HCT116 (cell line): ENCODE results near the gene NT5C1A.

Experiments used
- CBX3 ChIP-seq: IDR thresholded peaks from 2 replicates; pipeline ENCODE4 v1.6.1; 2012; ENCODE audit warnings: low read depth
- ELF1 ChIP-seq: IDR thresholded peaks from 2 replicates; pipeline ENCODE4 v1.6.1; 2012; ENCODE audit warnings: low read depth, borderline replicate concordance
- EZH2 ChIP-seq: fragments of 200-600 bp; sonication (generic); IDR thresholded peaks from 2 replicates; pipeline ENCODE4 v1.6.1; 2017; ENCODE audit warnings: antibody characterized with exemption, mixed run types
- EZH2phosphoT487 ChIP-seq: fragments of 200-600 bp; IDR thresholded peaks from 2 replicates; pipeline ENCODE4 v1.6.1; 2018; ENCODE audit warnings: antibody characterized with exemption, borderline replicate concordance
- FOSL1 ChIP-seq: IDR thresholded peaks from 2 replicates; pipeline ENCODE4 v1.6.1; 2012; ENCODE audit warnings: low read depth
- POLR2A ChIP-seq: IDR thresholded peaks from 2 replicates; pipeline ENCODE4 v1.7.0; 2011; ENCODE audit warnings: borderline replicate concordance; ENCODE audit not compliant: insufficient read depth, insufficient read length; ENCODE audit errors: extremely low read depth
- POLR2AphosphoS5 ChIP-seq: IDR thresholded peaks from 2 replicates; pipeline ENCODE4 v1.6.1; 2011; ENCODE audit warnings: mild to moderate bottlenecking, low read depth, low read length, moderate library complexity
- RAD21 ChIP-seq: IDR thresholded peaks from 2 replicates; pipeline ENCODE4 v1.6.1; 2012; ENCODE audit warnings: low read depth, mild to moderate bottlenecking
- REST ChIP-seq: IDR thresholded peaks from 2 replicates; pipeline ENCODE4 v1.6.1; 2012; ENCODE audit warnings: low read depth
- SP1 ChIP-seq: IDR thresholded peaks from 2 replicates; pipeline ENCODE4 v1.6.1; 2012; ENCODE audit warnings: low read depth
- TCF7L2 ChIP-seq: IDR thresholded peaks from 2 replicates; pipeline ENCODE4 v1.7.0; 2011; ENCODE audit warnings: borderline replicate concordance, inconsistent platforms; ENCODE audit not compliant: insufficient read depth, insufficient read length; ENCODE audit errors: extremely low read depth
- ZNF274 ChIP-seq: fragments of 200-500 bp; sonication (Bioruptor generic); IDR thresholded peaks from 2 replicates; pipeline ENCODE4 v1.6.1; 2014; ENCODE audit warnings: mild to moderate bottlenecking, low read depth, low read length, inconsistent platforms
- TF ChIP-seq, protein P1 (sequence below), 3 experiments: fragments of 200-600 bp in 1 of 3; sonication (generic) in 1 of 3; IDR thresholded peaks in 2 of 3; conservative IDR thresholded peaks in 1 of 3; 2 replicates each; pipeline ENCODE4 v1.5.1; 2012 to 2017; ENCODE audit warnings: low read depth in 2 of 3, low read length in 2 of 3, antibody characterized with exemption in 1 of 3, borderline replicate concordance in 1 of 3, control low read depth in 1 of 3, mild to moderate bottlenecking in 1 of 3, mixed read lengths in 1 of 3, mixed run types in 1 of 3, moderate library complexity in 1 of 3; ENCODE audit not compliant: insufficient read depth in 1 of 3
- TF ChIP-seq, protein P2 (sequence below): IDR thresholded peaks from 2 replicates; pipeline ENCODE4 v1.6.1; 2012

DNA sequence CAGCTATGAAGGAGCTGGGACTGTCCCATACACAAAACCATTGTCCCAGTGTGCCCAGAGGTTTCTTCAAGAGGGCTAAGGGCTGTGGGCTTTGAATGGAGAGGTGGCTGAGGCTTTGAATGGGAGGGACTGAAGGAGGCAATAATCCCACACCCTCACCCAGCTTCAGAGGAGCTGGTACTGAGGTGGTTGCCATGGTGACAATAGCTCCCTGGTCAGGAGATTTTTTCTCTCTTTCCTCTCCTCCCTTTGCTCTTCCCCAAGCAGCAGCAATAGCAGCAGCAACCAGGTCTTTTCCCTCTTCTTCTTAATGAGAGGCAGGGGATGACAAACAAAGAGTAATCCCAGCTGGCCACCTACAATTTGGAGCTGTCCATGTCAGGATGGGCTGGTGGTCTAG, 17.7 kb upstream of the NT5C1A start:
- TF ChIP-seq POLR2AphosphoS5 (no peak), RAD21 (no peak), POLR2A (no peak), ELF1 (no peak), EZH2phosphoT487 (no peak), TCF7L2 (no peak), CBX3 (no peak), ZNF274 (no peak), EZH2 (no peak), FOSL1 (no peak), REST (no peak), SP1 (no peak)
- TF ChIP-seq, protein P1, sequence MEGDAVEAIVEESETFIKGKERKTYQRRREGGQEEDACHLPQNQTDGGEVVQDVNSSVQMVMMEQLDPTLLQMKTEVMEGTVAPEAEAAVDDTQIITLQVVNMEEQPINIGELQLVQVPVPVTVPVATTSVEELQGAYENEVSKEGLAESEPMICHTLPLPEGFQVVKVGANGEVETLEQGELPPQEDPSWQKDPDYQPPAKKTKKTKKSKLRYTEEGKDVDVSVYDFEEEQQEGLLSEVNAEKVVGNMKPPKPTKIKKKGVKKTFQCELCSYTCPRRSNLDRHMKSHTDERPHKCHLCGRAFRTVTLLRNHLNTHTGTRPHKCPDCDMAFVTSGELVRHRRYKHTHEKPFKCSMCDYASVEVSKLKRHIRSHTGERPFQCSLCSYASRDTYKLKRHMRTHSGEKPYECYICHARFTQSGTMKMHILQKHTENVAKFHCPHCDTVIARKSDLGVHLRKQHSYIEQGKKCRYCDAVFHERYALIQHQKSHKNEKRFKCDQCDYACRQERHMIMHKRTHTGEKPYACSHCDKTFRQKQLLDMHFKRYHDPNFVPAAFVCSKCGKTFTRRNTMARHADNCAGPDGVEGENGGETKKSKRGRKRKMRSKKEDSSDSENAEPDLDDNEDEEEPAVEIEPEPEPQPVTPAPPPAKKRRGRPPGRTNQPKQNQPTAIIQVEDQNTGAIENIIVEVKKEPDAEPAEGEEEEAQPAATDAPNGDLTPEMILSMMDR (IDR thresholded peaks at IDR 0.05 in 2 of 3, conservative IDR thresholded peaks at IDR 0.05 in 1 of 3; ENCODE audit: borderline replicate concordance in 1 of 3, insufficient read depth in 1 of 3, low read depth in 2 of 3, low read length in 2 of 3), result no peak
- TF ChIP-seq, protein P2, sequence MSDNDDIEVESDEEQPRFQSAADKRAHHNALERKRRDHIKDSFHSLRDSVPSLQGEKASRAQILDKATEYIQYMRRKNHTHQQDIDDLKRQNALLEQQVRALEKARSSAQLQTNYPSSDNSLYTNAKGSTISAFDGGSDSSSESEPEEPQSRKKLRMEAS, result no peak
